Heart right ventricle (tissue), 16 donors: ENCODE results near the gene DDTL. TPM values are rescaled to one million over a fixed set of nuclear protein-coding genes. Genes with fewer than 3 reads are reported as not detected.
A peak's percentile ranks its signal among the peaks of the same experiment; 100 is the strongest.
"Not testable (repeated sequence)": the region's sequence is repeated elsewhere in the genome, so short reads cannot be mapped to it uniquely, and the experiment has no call there.

ENCODE experiments used
- ATAC-seq, 8 donors: fragments of 200-7000 bp; cut with Tn5 transposase; one replicate each; pipeline ENCODE4 v1.9.1; 2020; ENCODE audit warnings: mild to moderate bottlenecking in 8 of 8, moderate library complexity in 8 of 8, moderate number of reproducible peaks in 1 of 8
- DNase-seq, 2 donors: peaks; one replicate each; pipeline ENCODE4 v3.0.0-alpha.2; 2020
- H3K27ac ChIP-seq, 10 donors: fragments of 200-600 bp; sonication (generic) in 2 of 10; one replicate each; pipeline versions ENCODE4 v1.5.0 to v1.8.0; 2020 to 2022; ENCODE audit warnings: mild to moderate bottlenecking in 3 of 10
- H3K27me3 ChIP-seq, 7 donors: fragments of 200-600 bp; one replicate each; pipeline ENCODE4 v1.8.0; 2021 to 2022; ENCODE audit warnings: mild to moderate bottlenecking in 2 of 7
- H3K36me3 ChIP-seq, 9 donors: fragments of 200-600 bp; sonication (generic) in 1 of 9; one replicate each; pipeline versions ENCODE4 v1.5.0 to v1.8.0; 2020 to 2022; ENCODE audit warnings: mild to moderate bottlenecking in 2 of 9
- H3K4me1 ChIP-seq, 9 donors: fragments of 200-600 bp; sonication (generic) in 1 of 9; one replicate each; pipeline versions ENCODE4 v1.5.0 to v1.8.0; 2020 to 2022; ENCODE audit warnings: mild to moderate bottlenecking in 4 of 9
- H3K4me3 ChIP-seq, 10 donors: fragments of 200-600 bp; sonication (generic) in 2 of 10; one replicate each; pipeline versions ENCODE4 v1.5.0 to v1.8.0; 2020 to 2022; ENCODE audit warnings: mild to moderate bottlenecking in 7 of 10, moderate library complexity in 2 of 10
- H3K9me3 ChIP-seq, 11 donors: fragments of 200-600 bp in 10 of 11; sonication (generic) in 2 of 11; one replicate each; pipeline versions ENCODE4 v1.5.0 to v1.8.0; 2013 to 2022; ENCODE audit warnings: mild to moderate bottlenecking in 2 of 11, control low read depth in 1 of 11, moderate library complexity in 1 of 11
- CTCF ChIP-seq, 9 donors: fragments of 200-600 bp; sonication (generic) in 2 of 9; IDR thresholded peaks; one replicate each; pipeline versions ENCODE4 v1.5.0 to v1.8.0; 2021 to 2022; ENCODE audit warnings: antibody characterized with exemption in 9 of 9, mild to moderate bottlenecking in 5 of 9, moderate library complexity in 1 of 9
- WGBS, 2 donors: extraction: QIAGEN DNeasy Blood & Tissue Kit; methylation state at CpG; one replicate each; pipeline ENCODE4 v1.1.7; 2013; ENCODE audit warnings: inconsistent platforms in 1 of 2; 5-methylcytosine and 5-hydroxymethylcytosine counted together
- intact Hi-C, 10 donors: fragments of 100-400 bp; cut with DNase I; formaldehyde crosslinking; loops; one replicate each; pipeline versions ENCODE4 v1.11.1 to v1.14.2; 2022
- polyA plus RNA-seq, 2 donors: library from polyadenylated mRNA; stranded (reverse); fragments of 200-250 nt; gene quantifications; one replicate each; pipeline ENCODE4 v1.2.3, GENCODE V29; 2013
- total RNA-seq, 10 donors: library from RNA; stranded (reverse); fragmentation: NEBNext Ultra II Directional in 3 of 10; extraction: Animal tissue kit (Norgen Biotek cat#: 25700) in 3 of 10; gene quantifications; one replicate each; pipeline versions ENCODE4 v1.2.1 to v1.2.4, GENCODE V29; 2021 to 2023
- donor health status: Arrhythmogenic right ventricular cardiomyopathy.
- donor health status: ischemic (EF 13 %, LVEDD 7.1; RV severe dilation, severe dysfunction).
- donor health status: healthy with polysubstance abuse.
- donor health status: DM: no; HTN: yes; CAD: no.
- donor health status: DM: no; HTN: no; CAD: no.
- donor health status: ischemic (EF 25% LVEDD 6.9; RV normal size, moderate dysfunction).
- donor health status: ischemic (EF 25% LVEDD 5.7; RV mildly dilated, moderate dysfunction).
- donor health status: healthy.
- donor health status: DM: yes; HTN: yes; CAD: no.
- donor health status: Ischemic cardiomyopathy.
- donor health status: ischemic (EF 35%, LVEDD 5.7; RV mildly dilated, moderate dysfunction).
- donor health status: nonischemic (EF 11% LVEDD 7.7; RV severe dilation, severe dysfunction).
- donor health status: DM: yes; HTN: yes; CAD: no.
- donor health status: PGD.
- donor health status: ischemic (EF 29% LVEDD 5.4; RV normal size, mild dysfunction).
- donor health status: nonischemic (EF 23%, LVEDD 6.1; RV moderate dilation, normal function).

DDTL gene
- total and polyA plus RNA-seq, 12 donors = 0.99 to 4.9 (median 2.9) TPM; not detected in 5

GRCh38 chr22:23953485-23953884 lies 13.2 kb upstream of the DDTL start:
- not testable (repeated sequence) for H3K9me3 ChIP-seq, ATAC-seq

GRCh38 chr22:23954193-23954990 lies 12.3 kb upstream of the DDTL start:
- 84 to 89% methylated on average over 8 of the region's 8 CpGs for WGBS, 2 donors
- not testable (repeated sequence) for H3K27ac ChIP-seq, H3K36me3 ChIP-seq, DNase-seq, H3K4me1 ChIP-seq, H3K4me3 ChIP-seq, ATAC-seq, H3K9me3 ChIP-seq, H3K27me3 ChIP-seq
- intact Hi-C loops = loop anchor here in 4 of 10 donors (10.0 kb wide), 2 partner anchors 90 to 220 kb away; no protein-coding TSS in a partner anchor

More at GRCh38 chr22:23953485-23953884, 13.2 kb upstream of the DDTL start:
- 67 to 69% methylated on average over 4 of the region's 4 CpGs for WGBS, 2 donors
- not testable (repeated sequence) for H3K4me3 ChIP-seq, H3K36me3 ChIP-seq, H3K27ac ChIP-seq, H3K4me1 ChIP-seq, H3K27me3 ChIP-seq, DNase-seq
- intact Hi-C loops = loop anchor here in 4 of 10 donors (10.0 kb wide), 2 partner anchors 89 to 221 kb away; no protein-coding TSS in a partner anchor

- H3K4me1 ChIP-seq, H3K27me3 ChIP-seq, DNase-seq, H3K9me3 ChIP-seq, H3K4me3 ChIP-seq, H3K27ac ChIP-seq, ATAC-seq, H3K36me3 ChIP-seq: not testable (repeated sequence)
- WGBS, 2 donors = 79 to 87% methylated on average over 6 of the region's 6 CpGs
- intact Hi-C loops = loop anchor here in 4 of 10 donors (10.0 kb wide), 2 partner anchors 90 to 220 kb away; no protein-coding TSS in a partner anchor
Observed at GRCh38 chr22:23954991-23955305, 11.7 kb upstream of the DDTL start.

GRCh38 chr22:23955886-23956285 lies 10.8 kb upstream of the DDTL start:
- H3K4me1 ChIP-seq, DNase-seq, ATAC-seq, H3K27ac ChIP-seq, H3K9me3 ChIP-seq, H3K27me3 ChIP-seq, H3K36me3 ChIP-seq, H3K4me3 ChIP-seq: not testable (repeated sequence)
- 75 to 80% methylated on average over 6 to 7 of the region's 8 CpGs for WGBS, 2 donors
- intact Hi-C loops = loop anchor here in 4 of 10 donors (10.0 kb wide), 2 partner anchors 91 to 219 kb away; no protein-coding TSS in a partner anchor

- 25 to 26% methylated on average over 12 of the region's 12 CpGs for WGBS, 2 donors
Observed at GRCh38 chr22:23956301-23956900, 10.3 kb upstream of the DDTL start.

GRCh38 chr22:23961084-23961771 lies 5.5 kb upstream of the DDTL start, which contains the start of gene GSTT2B:
Gene GSTT2B, minus strand, starts transcription at chr22:23961195. Its CDS starts 64 bp downstream, at chr22:23961131.
- no CpG with 5 or more reads among the region's 43 CpGs for WGBS, 2 donors
- H3K4me1 ChIP-seq, H3K36me3 ChIP-seq, intact Hi-C loops, DNase-seq, H3K9me3 ChIP-seq, H3K27ac ChIP-seq, H3K27me3 ChIP-seq: not testable (repeated sequence)
- H3K4me3 ChIP-seq = peak within 1 kb of the TSS in 2 of 10 donors; percentile 32 to 35
- peak; percentile 84 to 94 (median 89) for ATAC-seq

More at GRCh38 chr22:23956301-23956900, 10.3 kb upstream of the DDTL start:
- ATAC-seq (peak in 7 of 8 donors; percentile 59 to 78 (median 71)), DNase-seq (peak; percentile 31 to 82)
- not testable (repeated sequence) for H3K9me3 ChIP-seq, H3K4me3 ChIP-seq, H3K27ac ChIP-seq, H3K4me1 ChIP-seq, H3K27me3 ChIP-seq, H3K36me3 ChIP-seq
- peak; percentile 69 to 88 (median 82) for TF ChIP-seq CTCF (IDR thresholded peaks at IDR 0.05)
- intact Hi-C loops = loop anchor here in 4 of 10 donors (10.0 kb wide), 2 partner anchors 92 to 218 kb away; no protein-coding TSS in a partner anchor

GRCh38 chr22:23966094-23966493 lies 594 bp upstream of the DDTL start:
- DNase-seq, H3K27me3 ChIP-seq, H3K4me3 ChIP-seq, intact Hi-C loops, H3K27ac ChIP-seq, H3K9me3 ChIP-seq: not testable (repeated sequence)
- WGBS, 2 donors = no CpG with 5 or more reads among the region's 18 CpGs
- ATAC-seq = peak in 6 of 8 donors; percentile 37 to 51 (median 46)
- Histone ChIP-seq H3K36me3 (peaks cover 0 to 22% (median 9%) of the 10 kb centered on the region in 9 donors), H3K4me1 (peaks cover 0 to 19% (median 0%) of the 10 kb centered on the region in 9 donors)
